Parathyroid adenoma (tissue), 2 donors: Measurements from ENCODE around the gene BTN3A1.

ENCODE experiments used
- H2AFZ ChIP-seq: fragments of 300-600 bp; sonication (generic); one replicate; pipeline ENCODE4 v1.7.0; 2017; ENCODE audit warnings: antibody characterized with exemption, mild to moderate bottlenecking
- H3K27ac ChIP-seq: fragments of 300-600 bp; sonication (generic); one replicate; pipeline ENCODE4 v1.7.0; 2017
- H3K27me3 ChIP-seq: fragments of 300-600 bp; sonication (generic); one replicate; pipeline ENCODE4 v1.7.0; 2017; ENCODE audit warnings: low read length; ENCODE audit not compliant: control insufficient read depth, insufficient read depth
- H3K36me3 ChIP-seq: fragments of 300-600 bp; sonication (generic); one replicate; pipeline ENCODE4 v1.7.0; 2017; ENCODE audit warnings: low read length; ENCODE audit not compliant: control insufficient read depth, insufficient read depth
- H3K4me1 ChIP-seq: fragments of 300-600 bp; sonication (generic); one replicate; pipeline ENCODE4 v1.7.0; 2017; ENCODE audit warnings: control low read depth
- H3K4me2 ChIP-seq: fragments of 300-600 bp; sonication (generic); one replicate; pipeline ENCODE4 v1.7.0; 2017; ENCODE audit warnings: low read length
- H3K4me3 ChIP-seq: fragments of 300-600 bp; sonication (generic); one replicate; pipeline ENCODE4 v1.7.0; 2017; ENCODE audit warnings: low read depth, low read length
- H3K79me2 ChIP-seq: fragments of 300-600 bp; sonication (generic); one replicate; pipeline ENCODE4 v1.7.0; 2017; ENCODE audit warnings: control low read depth
- H3K9ac ChIP-seq: fragments of 300-600 bp; sonication (generic); one replicate; pipeline ENCODE4 v1.7.0; 2017; ENCODE audit warnings: mild to moderate bottlenecking
- H3K9me3 ChIP-seq: fragments of 300-600 bp; sonication (generic); one replicate; pipeline ENCODE4 v1.7.0; 2017; ENCODE audit warnings: low read length; ENCODE audit not compliant: control insufficient read depth
- TF ChIP-seq, protein P1 (sequence below): fragments of 300-600 bp; sonication (generic); IDR thresholded peaks from one replicate; pipeline ENCODE4 v1.7.0; 2017; ENCODE audit warnings: antibody characterized with exemption, mild to moderate bottlenecking
- donor health status: primary hyperparathyroidism.

The BTN3A1 gene

DNA sequence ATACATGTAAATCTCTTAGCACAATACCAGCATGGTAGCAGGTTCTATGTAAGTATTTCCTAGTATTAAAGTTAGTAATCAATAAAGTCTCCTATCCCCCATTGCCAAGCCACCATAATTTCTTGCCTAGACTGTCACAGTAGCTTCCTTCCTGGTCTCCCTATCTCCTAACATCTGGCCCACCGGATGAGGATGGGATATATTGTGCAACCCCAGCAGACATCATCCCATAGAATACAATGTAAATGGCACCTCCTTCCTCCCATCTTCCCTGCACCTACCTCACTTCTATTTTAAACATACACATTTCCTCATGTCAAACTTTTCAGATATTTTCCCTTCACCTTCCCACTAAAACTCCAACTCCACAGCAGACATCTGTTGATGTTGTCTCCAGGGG is 3.5 kb upstream of the BTN3A1 start:
- no peaks in the 10 kb centered on the region for H3K36me3 ChIP-seq

DNA sequence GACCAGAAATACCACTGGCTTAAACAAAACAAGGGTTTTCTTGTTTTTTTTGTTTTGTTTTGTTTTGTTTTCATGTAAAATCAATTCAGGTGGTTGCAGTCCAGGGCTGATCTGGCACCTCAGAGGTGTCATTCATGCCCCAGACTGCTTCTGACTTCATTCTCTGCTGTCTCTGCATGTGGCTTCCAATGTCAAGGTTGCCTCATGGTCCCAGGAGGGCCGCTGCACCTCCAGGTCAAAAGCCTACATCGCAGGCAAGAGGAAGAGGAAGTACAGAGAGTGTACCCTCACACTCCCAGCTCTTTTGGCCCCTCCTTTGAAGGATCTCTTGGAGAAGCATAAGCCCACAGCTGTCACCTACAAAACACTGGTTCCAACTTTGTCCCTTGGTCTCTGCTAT is 1.4 kb upstream of the BTN3A1 start:
- no peaks in the 10 kb centered on the region for H3K79me2 ChIP-seq
- H3K27me3 ChIP-seq = no peaks in the 10 kb centered on the region
- H3K27ac ChIP-seq = no peak overlapping the region
- no peaks in the 10 kb centered on the region for H3K4me1 ChIP-seq
- H3K4me2 ChIP-seq = no peak overlapping the region
- H2AFZ ChIP-seq = no peak overlapping the region
- TF ChIP-seq, protein P1, sequence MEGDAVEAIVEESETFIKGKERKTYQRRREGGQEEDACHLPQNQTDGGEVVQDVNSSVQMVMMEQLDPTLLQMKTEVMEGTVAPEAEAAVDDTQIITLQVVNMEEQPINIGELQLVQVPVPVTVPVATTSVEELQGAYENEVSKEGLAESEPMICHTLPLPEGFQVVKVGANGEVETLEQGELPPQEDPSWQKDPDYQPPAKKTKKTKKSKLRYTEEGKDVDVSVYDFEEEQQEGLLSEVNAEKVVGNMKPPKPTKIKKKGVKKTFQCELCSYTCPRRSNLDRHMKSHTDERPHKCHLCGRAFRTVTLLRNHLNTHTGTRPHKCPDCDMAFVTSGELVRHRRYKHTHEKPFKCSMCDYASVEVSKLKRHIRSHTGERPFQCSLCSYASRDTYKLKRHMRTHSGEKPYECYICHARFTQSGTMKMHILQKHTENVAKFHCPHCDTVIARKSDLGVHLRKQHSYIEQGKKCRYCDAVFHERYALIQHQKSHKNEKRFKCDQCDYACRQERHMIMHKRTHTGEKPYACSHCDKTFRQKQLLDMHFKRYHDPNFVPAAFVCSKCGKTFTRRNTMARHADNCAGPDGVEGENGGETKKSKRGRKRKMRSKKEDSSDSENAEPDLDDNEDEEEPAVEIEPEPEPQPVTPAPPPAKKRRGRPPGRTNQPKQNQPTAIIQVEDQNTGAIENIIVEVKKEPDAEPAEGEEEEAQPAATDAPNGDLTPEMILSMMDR = no peak
- no peaks in the 10 kb centered on the region for H3K9me3 ChIP-seq
- no peak overlapping the region for H3K4me3 ChIP-seq
- no peak overlapping the region for H3K9ac ChIP-seq
- no peaks in the 10 kb centered on the region for H3K36me3 ChIP-seq

More for the DNA sequence above, 3.5 kb upstream of the BTN3A1 start:
- H3K4me1 ChIP-seq = no peaks in the 10 kb centered on the region
- no peak overlapping the region for H3K4me2 ChIP-seq
- H3K9me3 ChIP-seq = no peaks in the 10 kb centered on the region
- no peak overlapping the region for H3K9ac ChIP-seq
- H3K4me3 ChIP-seq = no peak overlapping the region
- no peaks in the 10 kb centered on the region for H3K27me3 ChIP-seq
- no peak overlapping the region for H2AFZ ChIP-seq
- no peak overlapping the region for H3K27ac ChIP-seq
- TF ChIP-seq, protein P1 = no peak
- H3K79me2 ChIP-seq = no peaks in the 10 kb centered on the region

DNA sequence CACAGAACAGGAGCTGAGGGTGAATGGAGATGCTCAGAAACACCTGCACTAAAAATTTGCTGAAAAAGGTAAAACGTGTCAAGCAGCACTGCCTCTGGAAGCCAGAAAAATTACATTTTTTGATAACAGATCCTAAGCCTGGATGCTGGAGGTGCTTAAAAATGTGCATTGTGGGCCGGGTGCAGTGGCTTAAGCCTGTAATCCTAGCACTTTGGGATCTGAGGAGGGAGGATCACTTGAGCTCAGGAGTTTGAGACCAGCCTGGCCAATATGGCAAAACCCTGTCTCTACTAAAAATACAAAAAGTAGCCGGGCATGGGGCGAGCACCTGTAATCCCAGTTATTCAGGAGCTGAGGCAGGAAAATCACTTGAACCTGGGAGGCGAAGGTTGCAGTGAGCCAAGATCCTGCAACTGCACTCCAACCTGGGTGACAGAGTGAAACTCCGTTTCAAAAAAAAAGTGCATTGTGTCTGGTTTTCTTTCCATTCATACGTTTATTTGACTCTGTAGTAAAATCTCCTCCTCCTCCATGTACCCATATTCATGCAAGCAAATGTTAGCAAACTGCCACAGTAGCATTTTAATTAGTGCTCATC is 587 bp upstream of the BTN3A1 start:
- Histone ChIP-seq H3K9ac (no peak overlapping the region), H2AFZ (peak overlapping the region; percentile 79), H3K27me3 (no peaks in the 10 kb centered on the region), H3K4me2 (peak overlapping the region; percentile 88), H3K36me3 (no peaks in the 10 kb centered on the region), H3K4me3 (peak overlapping the region; percentile 93), H3K9me3 (no peaks in the 10 kb centered on the region), H3K4me1 (no peaks in the 10 kb centered on the region), H3K27ac (peak overlapping the region; percentile 65), H3K79me2 (no peaks in the 10 kb centered on the region)
- TF ChIP-seq, protein P1 = no peak

DNA sequence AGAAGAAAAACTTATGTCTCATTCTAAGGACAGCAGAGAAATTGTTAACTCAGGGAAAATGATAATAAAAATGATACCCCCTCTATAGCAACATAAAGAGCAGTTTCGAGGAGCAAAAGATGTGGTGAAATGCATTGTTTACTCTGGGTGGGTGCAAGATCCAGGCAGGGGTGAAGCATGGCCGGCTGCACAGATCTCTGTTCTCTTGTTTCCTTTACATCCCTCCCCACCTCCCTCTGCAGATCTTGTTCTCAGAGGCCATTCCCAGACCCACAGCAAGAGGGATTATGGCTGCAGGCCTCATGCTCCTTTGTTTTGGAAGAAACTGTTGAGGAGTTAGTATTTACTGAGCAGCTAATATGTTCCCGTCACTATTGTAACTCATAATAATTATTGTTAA is 1.8 kb downstream of the BTN3A1 start:
- no peaks in the 10 kb centered on the region for H3K79me2 ChIP-seq
- no peak overlapping the region for H3K4me2 ChIP-seq
- H2AFZ ChIP-seq = no peak overlapping the region
- no peaks in the 10 kb centered on the region for H3K36me3 ChIP-seq
- H3K4me1 ChIP-seq = no peaks in the 10 kb centered on the region
- H3K9me3 ChIP-seq = no peaks in the 10 kb centered on the region
- no peak overlapping the region for H3K9ac ChIP-seq
- H3K27ac ChIP-seq = no peak overlapping the region
- H3K27me3 ChIP-seq = no peaks in the 10 kb centered on the region
- TF ChIP-seq, protein P1 = no peak
- no peak overlapping the region for H3K4me3 ChIP-seq

DNA sequence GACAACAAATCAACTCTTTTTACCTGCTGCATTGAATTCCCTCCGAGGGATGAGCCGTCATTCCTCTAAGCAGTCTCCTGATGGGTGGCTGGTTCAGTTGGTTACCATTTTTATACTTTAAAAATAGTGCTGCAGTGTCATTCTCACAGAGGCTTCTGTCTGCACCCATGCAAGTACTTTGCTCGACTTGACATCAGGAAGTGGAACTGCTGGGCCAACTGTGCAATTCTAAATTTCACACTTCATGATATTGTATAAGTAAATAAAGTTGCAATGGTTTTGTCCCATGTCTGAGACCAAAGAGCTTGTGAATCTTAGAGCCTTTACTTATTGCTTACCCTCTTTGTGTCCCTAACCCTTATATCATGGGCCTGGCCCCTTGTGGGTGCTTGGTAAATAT is 2.5 kb downstream of the BTN3A1 start:
- H3K27me3 ChIP-seq = no peaks in the 10 kb centered on the region
- no peaks in the 10 kb centered on the region for H3K79me2 ChIP-seq
- H3K4me1 ChIP-seq = no peaks in the 10 kb centered on the region
- H3K27ac ChIP-seq = no peak overlapping the region
- H3K4me2 ChIP-seq = no peak overlapping the region
- TF ChIP-seq, protein P1 = no peak
- no peak overlapping the region for H2AFZ ChIP-seq
- no peaks in the 10 kb centered on the region for H3K36me3 ChIP-seq
- H3K9me3 ChIP-seq = no peaks in the 10 kb centered on the region
- H3K9ac ChIP-seq = no peak overlapping the region
- no peak overlapping the region for H3K4me3 ChIP-seq
